ENCODE results near the gene LEMD3.

DNA sequence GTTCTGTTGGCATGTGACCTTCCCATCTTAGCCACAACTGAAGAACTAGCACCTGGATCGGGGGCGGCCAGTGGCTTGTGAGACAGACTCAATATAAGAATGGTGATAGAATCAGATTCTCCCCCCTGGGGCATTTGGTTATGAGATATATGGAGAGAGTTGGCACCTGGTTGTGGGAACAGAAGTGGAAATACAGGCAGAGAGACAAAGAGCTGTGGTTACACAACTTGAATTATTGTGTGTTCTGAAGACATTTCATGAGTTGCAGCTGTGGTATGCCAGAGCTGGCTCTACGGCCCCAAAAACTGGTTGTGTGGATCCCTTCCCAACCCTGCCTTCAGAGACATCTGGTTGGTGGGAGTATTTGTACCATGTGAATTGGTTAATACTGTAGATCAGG, 106.2 kb downstream of the LEMD3 start:
- TF ChIP-seq POLR2A (IDR thresholded peaks at IDR 0.05): no peak
- TF ChIP-seq, protein P1, sequence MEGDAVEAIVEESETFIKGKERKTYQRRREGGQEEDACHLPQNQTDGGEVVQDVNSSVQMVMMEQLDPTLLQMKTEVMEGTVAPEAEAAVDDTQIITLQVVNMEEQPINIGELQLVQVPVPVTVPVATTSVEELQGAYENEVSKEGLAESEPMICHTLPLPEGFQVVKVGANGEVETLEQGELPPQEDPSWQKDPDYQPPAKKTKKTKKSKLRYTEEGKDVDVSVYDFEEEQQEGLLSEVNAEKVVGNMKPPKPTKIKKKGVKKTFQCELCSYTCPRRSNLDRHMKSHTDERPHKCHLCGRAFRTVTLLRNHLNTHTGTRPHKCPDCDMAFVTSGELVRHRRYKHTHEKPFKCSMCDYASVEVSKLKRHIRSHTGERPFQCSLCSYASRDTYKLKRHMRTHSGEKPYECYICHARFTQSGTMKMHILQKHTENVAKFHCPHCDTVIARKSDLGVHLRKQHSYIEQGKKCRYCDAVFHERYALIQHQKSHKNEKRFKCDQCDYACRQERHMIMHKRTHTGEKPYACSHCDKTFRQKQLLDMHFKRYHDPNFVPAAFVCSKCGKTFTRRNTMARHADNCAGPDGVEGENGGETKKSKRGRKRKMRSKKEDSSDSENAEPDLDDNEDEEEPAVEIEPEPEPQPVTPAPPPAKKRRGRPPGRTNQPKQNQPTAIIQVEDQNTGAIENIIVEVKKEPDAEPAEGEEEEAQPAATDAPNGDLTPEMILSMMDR (IDR thresholded peaks at IDR 0.05): no peak
